BE2C (cell line): ENCODE results near the gene STK39.
"Not testable (repeated sequence)": the region's sequence is repeated elsewhere in the genome, so short reads cannot be mapped to it uniquely, and the experiment has no call there.

Experiments used
- DNase-seq: peaks from one replicate; pipeline ENCODE4 v3.0.0-alpha.2; 2020
- H3K27me3 ChIP-seq: fragments of 250-450 bp; sonication (Bioruptor Pico); 2 replicates; pipeline ENCODE4 v1.5.1; 2020; ENCODE audit warnings: mild to moderate bottlenecking
- H3K36me3 ChIP-seq: fragments of 250-450 bp; sonication (Bioruptor Pico); 2 replicates; pipeline ENCODE4 v1.5.1; 2020; ENCODE audit warnings: mild to moderate bottlenecking
- H3K4me1 ChIP-seq: fragments of 250-450 bp; sonication (Bioruptor Pico); 2 replicates; pipeline ENCODE4 v1.5.1; 2020
- H3K4me3 ChIP-seq: 2 replicates; pipeline ENCODE4 v1.5.1; 2011; ENCODE audit warnings: low read depth, low read length
- H3K9me3 ChIP-seq: fragments of 250-450 bp; sonication (Bioruptor Pico); 2 replicates; pipeline ENCODE4 v1.5.1; 2020
- TF ChIP-seq, protein P1 (sequence below): IDR thresholded peaks from 2 replicates; pipeline ENCODE4 v1.5.1; 2012; ENCODE audit warnings: mild to moderate bottlenecking, low read depth, low read length

STK39 gene

DNA sequence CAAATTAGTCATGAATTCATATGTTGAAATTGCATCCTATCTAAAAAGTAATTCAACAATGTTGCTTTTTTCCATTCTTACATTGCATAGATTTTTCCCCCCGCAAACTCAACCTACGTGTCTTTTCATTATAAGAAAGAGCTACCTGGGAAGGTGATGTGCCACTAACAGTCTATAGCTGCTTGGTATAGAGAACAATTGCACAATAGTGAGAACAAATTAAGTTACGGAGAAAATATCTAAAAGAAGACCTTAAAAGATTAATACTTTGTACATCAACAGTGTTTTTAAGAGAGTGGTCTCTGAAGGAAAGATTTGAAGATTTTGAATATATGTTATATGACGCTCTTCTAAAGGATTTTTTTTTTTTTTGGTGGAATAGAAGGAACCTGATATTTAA is 111.8 kb downstream of the STK39 start:
- no peak for DNase-seq
- H3K9me3 ChIP-seq = no peaks in the 10 kb centered on the region
- H3K36me3 ChIP-seq = no peaks in the 10 kb centered on the region
- TF ChIP-seq, protein P1, sequence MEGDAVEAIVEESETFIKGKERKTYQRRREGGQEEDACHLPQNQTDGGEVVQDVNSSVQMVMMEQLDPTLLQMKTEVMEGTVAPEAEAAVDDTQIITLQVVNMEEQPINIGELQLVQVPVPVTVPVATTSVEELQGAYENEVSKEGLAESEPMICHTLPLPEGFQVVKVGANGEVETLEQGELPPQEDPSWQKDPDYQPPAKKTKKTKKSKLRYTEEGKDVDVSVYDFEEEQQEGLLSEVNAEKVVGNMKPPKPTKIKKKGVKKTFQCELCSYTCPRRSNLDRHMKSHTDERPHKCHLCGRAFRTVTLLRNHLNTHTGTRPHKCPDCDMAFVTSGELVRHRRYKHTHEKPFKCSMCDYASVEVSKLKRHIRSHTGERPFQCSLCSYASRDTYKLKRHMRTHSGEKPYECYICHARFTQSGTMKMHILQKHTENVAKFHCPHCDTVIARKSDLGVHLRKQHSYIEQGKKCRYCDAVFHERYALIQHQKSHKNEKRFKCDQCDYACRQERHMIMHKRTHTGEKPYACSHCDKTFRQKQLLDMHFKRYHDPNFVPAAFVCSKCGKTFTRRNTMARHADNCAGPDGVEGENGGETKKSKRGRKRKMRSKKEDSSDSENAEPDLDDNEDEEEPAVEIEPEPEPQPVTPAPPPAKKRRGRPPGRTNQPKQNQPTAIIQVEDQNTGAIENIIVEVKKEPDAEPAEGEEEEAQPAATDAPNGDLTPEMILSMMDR = no peak
- H3K4me1 ChIP-seq = no peaks in the 10 kb centered on the region; the same call in 1 of the 2 replicates
- H3K27me3 ChIP-seq = no peaks in the 10 kb centered on the region
- no peak overlapping the region for H3K4me3 ChIP-seq

DNA sequence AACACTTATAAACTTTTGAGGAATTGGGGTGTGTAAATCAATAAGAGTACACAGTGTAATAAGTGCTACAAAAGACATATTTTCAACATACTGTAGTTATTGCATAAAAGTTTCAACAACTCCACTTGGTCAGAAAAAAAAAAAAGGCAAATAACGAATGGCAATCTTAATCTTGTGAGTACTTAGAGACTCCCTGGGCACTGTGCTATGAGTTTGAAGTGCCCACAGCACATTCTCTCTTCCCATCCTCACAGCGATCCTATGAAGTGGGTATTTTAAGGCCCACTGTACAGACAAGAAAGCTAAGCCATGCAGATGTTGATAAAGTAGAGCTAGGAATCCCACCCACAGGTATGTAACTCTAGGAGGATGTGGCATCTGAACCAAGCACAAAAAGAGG is 112.3 kb downstream of the STK39 start:
- no peak overlapping the region for H3K4me3 ChIP-seq
- DNase-seq = no peak
- no peaks in the 10 kb centered on the region for H3K9me3 ChIP-seq
- no peaks in the 10 kb centered on the region for H3K27me3 ChIP-seq
- TF ChIP-seq, protein P1 = no peak
- H3K4me1 ChIP-seq = no peaks in the 10 kb centered on the region; the same call in 1 of the 2 replicates
- no peaks in the 10 kb centered on the region for H3K36me3 ChIP-seq

DNA sequence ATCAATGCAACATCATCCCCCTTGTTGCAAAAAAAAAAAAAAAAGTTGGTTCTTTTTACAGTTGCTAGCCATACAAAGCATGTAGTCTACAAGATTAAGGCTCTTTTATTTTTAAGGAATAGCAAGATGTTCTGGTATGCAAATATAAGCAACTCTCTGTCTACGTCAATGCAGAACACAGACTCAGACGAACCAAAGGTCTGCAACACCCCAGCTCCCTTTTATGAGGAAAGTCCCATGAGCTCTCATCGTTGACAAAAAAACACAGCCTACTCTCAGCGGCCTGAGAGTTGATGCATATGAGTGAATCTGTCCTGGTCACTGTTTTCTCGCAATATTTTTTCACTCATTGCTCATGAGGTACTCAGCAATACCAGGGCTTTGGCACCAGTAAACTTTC is 112.9 kb downstream of the STK39 start:
- Histone ChIP-seq H3K4me3 (no peak overlapping the region), H3K4me1 (no peaks in the 10 kb centered on the region), H3K27me3 (no peaks in the 10 kb centered on the region), H3K9me3 (no peaks in the 10 kb centered on the region), H3K36me3 (no peaks in the 10 kb centered on the region)
- TF ChIP-seq, protein P1 = no peak
- no peak for DNase-seq

DNA sequence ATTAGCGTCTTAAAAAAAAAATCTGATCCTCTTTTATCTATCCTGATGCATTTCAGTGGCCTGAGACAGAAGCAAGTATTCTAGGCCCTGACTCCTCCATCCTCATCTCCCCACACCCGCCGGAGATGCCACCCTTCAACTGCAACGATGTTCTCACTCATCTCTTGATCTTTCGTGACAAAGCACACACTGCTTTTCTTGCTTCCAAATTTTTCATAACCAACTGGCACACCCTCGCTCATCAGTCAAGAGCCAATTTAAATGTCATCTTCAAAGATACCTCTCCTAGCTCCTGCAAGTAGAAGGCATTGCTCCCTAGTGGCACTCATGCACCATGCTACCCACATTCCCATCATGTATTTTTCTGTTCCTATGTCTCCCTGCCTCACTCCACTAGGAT is 115.0 kb downstream of the STK39 start:
- Histone ChIP-seq H3K27me3 (no peaks in the 10 kb centered on the region), H3K36me3 (no peaks in the 10 kb centered on the region), H3K9me3 (no peaks in the 10 kb centered on the region), H3K4me1 (no peaks in the 10 kb centered on the region), H3K4me3 (no peak overlapping the region)
- TF ChIP-seq, protein P1 = no peak
- no peak for DNase-seq

DNA sequence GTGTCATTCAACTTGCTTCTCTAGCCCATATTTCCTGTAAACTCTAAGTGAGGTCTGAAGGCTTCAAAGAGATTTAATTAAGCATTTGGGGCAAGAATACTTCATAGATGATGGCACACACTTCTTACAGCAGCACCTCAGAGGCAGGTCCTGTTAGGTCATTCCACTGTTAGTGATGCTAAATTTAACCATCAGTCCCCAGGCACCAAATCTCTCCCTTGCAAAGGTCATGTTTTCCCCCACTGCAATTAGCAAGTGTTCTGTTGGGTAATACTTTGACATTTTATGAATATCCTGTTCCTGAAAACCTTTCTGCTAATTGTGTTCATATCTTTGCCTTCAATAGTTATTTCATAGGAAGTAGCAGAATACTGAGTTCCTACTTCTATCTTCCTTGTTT is 117.0 kb downstream of the STK39 start:
- TF ChIP-seq, protein P1 = no peak
- Histone ChIP-seq H3K4me1 (no peaks in the 10 kb centered on the region), H3K9me3 (no peaks in the 10 kb centered on the region), H3K27me3 (no peaks in the 10 kb centered on the region), H3K36me3 (no peaks in the 10 kb centered on the region), H3K4me3 (no peak overlapping the region)
- DNase-seq = no peak

DNA sequence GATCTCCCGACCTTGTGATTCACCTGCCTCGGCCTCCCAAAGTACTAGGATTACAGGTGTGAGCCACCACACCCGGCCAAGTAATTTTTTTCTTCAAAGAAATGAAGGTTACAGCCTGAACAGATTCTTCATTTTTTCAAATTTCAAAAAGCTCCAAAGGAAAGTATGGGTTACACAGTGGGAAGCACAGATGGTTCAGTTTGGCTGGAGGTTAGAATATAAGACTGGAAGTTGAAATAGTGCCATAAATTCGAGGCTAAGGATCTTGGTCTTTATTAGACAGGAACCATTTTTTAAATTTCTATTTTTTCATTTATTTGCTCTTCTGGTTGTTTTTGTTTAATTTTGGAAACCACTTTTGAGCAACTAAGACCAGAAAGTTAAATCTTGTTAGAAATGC is 120.0 kb downstream of the STK39 start:
- Histone ChIP-seq H3K36me3 (peaks cover 1% of the 10 kb centered on the region; the same call in 1 of the 2 replicates), H3K4me3 (no peak overlapping the region), H3K4me1 (no peaks in the 10 kb centered on the region), H3K27me3 (no peaks in the 10 kb centered on the region), H3K9me3 (no peaks in the 10 kb centered on the region)
- TF ChIP-seq, protein P1 = no peak
- no peak for DNase-seq

DNA sequence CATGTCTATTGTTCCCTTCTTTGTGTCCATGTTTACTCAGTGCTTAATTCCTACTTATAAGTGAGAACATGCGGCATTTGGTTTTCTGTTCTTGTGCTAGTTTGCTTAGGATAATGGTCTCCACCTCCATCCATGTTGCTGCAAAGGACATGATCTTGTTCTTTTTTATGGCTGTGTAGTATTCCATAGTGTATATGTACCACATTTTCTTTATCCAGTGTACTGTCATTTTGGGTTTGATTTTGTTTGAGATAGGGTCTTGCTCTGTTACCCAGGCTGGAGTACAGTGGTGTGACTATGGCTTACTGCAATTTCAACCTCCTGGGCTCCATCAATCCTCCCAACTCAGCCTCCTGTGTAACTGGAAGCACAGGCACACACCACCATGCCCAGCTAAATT is 125.2 kb downstream of the STK39 start:
- not testable (repeated sequence) for H3K4me3 ChIP-seq, H3K9me3 ChIP-seq, H3K27me3 ChIP-seq, DNase-seq, H3K36me3 ChIP-seq, H3K4me1 ChIP-seq
